Left renal cortex interstitium (tissue), 4 donors: ENCODE data around the gene TMSB4X. TPM values are rescaled to one million over a fixed set of nuclear protein-coding genes. Genes with fewer than 3 reads are reported as not detected.
"Not testable (repeated sequence)": the region's sequence is repeated elsewhere in the genome, so short reads cannot be mapped to it uniquely, and the experiment has no call there.

Experiments used
- DNase-seq, 4 donors: peaks; one replicate each; pipeline ENCODE4 v3.0.0-alpha.2; 2013; ENCODE audit warnings: low read depth in 4 of 4, low spot score in 2 of 4, missing footprints in 1 of 4
- polyA plus RNA-seq, 4 donors: library from polyadenylated mRNA; unstranded; fragments of 120-200 nt; gene quantifications; one replicate each; pipeline ENCODE4 v1.2.1, GENCODE V29; 2013; ENCODE audit not compliant: insufficient read length in 4 of 4

Gene TMSB4X
- polyA plus RNA-seq, 4 donors = 2,558 to 3,753 (median 3,159) TPM

DNA sequence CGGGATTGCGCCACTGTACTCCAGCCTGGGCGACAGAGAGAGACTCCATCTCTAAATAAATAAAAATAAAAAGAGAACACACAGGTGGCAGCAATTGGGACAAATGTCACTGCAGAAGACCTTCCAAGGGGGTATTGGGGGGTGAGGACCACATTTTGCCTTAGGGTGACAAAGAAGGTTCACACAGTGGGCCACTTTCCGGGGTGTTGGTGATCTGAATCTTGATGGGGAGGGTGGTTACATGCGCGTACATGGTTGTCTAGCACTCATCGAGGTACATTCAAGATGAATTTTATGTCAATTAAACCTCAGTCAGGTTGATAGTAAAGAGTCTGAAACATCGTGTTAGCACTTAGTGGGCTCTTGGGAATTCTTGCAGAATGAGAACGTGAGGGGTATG, 20.5 kb upstream of the TMSB4X start:
- no peak for DNase-seq

DNA sequence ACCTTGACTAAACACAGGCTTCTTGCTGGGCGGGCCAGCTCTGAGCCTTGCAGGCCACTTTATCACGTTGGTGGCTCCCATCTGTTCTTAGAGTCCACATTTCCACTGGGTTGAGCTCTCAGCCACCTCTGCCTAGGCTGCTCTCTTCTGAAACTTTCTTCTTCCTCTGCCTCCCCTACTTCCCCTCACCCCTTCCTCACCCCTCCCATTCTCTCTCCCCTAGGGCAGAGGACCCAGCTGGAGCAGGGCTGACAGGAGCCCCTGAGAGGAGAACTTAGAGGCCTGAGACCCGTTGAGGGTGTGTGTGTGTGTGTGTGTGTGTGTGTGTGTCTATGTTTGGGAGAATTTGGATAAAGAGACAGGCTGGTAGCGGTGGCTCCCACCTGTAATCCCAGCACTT, 19.9 kb upstream of the TMSB4X start:
- no peak for DNase-seq

DNA sequence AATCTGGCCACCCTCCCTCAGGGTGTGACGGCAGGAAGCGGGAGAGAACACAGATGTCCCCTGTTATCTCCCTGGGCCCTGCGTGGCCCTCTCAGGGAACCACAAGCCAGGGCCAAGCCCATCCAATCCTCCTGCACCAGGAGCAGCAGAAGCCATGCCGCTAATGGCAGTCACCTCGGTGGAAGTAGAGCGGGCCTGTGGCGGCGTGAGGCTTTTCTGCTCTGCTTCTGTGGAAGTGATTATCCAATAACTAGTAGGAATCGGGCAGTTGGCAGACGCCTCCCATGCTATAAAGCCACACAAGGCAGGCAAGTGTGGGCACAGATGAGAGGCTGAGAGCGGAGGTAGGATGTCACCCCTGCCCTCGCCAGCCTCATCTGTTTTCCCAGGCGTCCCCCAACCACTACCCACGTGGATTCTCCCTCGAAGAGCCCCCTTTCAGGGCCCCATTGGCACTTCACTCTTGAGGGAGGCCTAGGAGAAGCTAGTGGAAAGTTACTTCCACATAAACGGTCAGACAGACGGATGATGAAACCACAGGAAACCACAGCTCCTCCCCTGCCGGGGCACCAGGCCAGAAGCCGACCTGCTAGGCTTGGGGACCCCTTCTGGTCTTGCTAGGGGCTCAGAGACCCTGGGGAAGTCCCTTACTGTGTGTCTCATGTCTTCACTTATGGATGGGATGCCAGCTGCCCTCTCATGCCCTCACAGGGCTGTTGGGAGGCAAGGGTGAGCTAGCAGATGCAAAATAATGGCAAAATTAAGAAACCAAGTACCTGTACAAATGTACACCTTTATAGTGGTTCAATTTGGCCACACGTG, 18.8 kb upstream of the TMSB4X start:
- no peak for DNase-seq

DNA sequence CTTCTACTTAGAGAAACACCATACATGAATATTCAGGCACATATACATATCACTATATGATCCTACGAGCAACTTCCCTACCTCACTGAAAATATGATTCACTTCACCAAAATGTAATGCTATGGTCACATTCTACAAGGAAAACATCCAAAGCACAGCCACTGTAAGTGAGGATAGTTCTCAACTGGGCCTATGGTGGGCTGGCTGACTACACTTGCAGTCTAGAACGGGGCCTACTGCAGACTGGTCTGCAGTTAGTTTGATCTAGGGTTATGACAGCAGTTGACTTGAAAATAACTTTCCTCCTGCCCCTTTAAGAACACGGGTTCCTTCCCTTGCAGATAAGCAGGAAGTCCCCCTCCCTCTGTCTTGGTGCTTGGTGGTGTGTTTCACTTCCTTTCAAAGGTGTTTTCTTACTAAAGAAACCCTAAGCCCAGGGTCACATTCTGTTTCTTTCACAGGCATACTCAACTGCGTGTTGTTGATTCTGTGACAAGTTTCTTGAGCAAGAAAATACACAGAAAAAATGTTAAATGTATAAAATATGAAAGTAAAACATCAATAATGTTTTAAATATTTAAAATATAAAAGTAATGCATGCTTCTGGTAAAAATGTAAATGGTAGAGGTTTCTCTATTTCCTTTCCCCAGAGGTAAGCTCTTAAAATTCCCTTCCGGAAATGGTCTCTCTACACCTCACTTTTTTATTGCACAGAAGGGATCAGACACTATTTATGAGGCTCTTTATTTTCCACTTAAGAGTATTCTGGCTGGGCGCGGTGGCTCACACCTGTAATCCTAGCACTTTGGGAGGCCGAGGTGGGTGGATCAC, 18.0 kb upstream of the TMSB4X start:
- no peak for DNase-seq

DNA sequence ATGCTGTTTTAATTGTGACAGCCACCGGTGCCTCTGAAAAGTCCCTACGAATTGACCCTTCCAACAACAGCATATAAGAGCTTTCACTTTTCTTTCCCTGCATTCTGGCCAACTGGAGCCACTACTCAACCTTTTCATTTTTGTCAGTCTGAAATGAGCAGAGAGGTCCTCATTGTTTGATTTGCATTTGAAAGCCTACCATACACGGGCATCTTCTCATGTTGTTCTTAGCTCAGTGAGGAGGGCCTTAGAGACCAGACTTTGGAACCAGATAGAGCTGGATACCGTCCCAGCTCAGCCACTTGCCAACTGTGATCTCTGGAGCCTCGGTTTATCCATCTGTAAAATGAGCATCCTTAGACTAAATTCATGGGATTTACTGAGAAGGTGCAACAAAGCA, 16.9 kb upstream of the TMSB4X start:
- no peak for DNase-seq

DNA sequence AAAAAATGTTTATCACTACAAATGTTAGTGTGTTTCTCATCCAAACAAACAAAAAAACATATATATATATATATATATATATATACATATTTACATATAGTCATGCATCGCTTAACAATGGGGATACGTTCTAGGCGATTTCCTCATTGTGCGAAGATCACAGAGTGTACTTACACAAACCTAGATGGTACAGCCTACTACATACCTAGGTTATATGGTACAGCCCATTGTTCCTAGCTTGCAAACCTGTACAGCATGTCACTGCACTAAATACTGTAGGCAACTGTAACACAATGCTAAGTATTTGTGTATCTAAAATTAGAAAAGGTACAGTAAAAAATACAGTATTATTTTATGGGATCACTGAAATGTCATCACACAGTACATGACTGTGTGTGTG, 16.4 kb upstream of the TMSB4X start:
- no peak for DNase-seq

GRCh38 chrX:12961196-12961718, 13.7 kb upstream of the TMSB4X start:
- DNase-seq = no peak

- DNase-seq = no peak
These were observed 12.8 kb upstream of the TMSB4X start for GRCh38 chrX:12962041-12962504.

DNA sequence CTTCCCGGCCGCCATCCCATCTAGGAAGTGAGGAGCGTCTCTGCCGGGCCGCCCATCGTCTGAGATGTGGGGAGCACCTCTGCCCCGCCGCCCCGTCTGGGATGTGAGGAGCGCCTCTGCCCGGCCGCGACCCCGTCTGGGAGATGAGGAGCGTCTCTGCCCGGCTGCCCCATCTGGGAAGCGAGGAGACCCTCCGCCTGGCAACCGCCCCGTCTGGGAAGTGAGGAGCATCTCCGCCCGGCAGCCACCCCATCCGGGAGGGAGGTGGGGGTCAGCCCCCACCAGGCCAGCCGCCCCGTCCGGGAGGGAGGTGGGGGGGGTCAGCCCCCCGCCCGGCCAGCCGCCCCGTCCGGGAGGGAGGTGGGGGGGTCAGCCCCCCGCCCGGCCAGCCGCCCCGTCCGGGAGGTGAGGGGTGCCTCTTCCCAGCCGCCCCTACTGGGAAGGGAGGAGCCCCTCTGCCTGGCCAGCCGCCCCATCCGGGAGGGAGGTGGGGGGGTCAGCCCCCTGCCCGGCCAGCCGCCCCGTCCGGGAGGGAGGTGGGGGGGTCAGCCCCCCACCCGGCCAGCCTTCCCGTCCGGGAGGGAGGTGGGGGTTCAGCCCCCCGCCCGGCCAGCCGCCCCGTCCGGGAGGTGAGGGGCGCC, 11.6 kb upstream of the TMSB4X start:
- not testable (repeated sequence) for DNase-seq

GRCh38 chrX:12965131-12965940, 9.6 kb upstream of the TMSB4X start:
- no peak for DNase-seq

DNA sequence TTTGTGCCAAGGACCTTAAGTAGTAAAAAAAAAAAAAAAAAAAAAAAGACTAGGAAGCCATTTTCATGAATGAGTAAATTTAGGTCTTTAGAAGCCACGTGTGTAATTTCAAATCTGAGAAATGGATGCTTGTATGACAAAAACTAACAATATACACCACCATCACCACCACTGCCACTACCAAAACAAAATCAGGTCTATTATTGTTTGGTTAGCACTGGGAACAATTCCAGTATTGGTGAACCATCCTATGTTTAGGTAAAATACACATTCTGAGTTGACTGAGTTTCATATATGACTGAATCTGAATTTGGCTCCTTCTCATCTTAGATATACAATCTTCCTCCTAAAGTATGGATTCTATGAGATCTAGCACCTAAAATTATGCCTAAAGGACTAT, 8.8 kb upstream of the TMSB4X start:
- no peak for DNase-seq

- no peak for DNase-seq
These were observed 7.0 kb upstream of the TMSB4X start for GRCh38 chrX:12967711-12968465.

DNA sequence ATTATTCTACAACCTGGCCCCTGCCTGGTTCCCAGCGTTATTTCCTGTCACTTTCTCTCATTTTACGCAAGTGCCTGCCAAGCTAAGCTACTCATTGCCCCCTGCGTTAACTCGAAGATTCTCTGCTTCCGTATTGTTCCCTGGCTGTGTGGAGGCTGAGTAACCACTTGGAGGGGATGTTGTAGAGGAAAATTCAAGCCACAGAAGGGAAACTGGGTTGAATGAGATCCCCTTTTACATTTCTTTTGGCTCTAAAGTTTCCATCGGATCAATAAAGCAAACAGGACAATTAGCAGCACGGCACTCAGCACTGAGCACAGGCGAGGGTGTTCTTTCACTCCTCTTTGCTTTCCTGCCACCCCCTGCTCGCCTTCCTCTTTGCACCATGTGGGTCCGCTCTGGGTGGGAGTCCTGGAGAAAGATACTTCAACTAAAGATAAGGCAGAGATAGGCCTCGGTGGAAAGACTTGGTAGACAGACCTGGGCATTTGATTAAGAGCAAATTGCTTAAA, 4.2 kb upstream of the TMSB4X start:
- DNase-seq = no peak

DNA sequence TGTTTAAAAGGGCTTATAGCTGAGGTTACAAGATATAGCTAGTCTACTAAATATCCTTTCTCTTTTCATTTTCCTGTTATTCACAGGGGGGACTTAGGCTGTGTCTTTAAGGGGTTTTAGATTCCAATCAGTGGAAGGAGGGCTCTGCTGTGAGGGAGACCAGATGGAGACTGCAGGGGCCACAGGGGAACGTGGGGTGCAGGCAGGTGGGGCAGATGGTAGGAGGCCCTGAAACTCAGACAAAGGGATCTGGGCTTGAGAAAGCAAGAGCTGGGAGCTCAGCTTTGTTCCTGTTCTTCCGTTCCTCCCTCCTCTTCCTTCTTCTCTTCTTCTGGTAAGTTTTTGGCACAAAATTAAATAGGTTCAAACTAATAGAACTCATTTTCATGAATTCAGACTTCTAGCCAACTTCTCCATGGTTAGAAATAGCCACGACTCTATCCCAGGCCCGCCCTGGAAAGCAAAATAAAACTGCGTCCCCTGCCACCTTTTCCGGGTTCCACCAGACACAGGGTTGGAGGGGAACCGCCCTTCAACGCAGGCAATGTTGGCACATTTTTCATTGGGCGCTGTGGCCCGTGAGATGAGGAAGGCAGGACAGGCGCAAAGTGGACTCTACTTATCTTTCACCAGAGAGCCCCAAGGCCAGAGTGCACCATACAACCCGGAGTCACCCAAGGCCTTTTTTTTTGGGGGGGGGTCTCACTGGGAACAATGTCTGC, 3.5 kb upstream of the TMSB4X start:
- DNase-seq = no peak

DNA sequence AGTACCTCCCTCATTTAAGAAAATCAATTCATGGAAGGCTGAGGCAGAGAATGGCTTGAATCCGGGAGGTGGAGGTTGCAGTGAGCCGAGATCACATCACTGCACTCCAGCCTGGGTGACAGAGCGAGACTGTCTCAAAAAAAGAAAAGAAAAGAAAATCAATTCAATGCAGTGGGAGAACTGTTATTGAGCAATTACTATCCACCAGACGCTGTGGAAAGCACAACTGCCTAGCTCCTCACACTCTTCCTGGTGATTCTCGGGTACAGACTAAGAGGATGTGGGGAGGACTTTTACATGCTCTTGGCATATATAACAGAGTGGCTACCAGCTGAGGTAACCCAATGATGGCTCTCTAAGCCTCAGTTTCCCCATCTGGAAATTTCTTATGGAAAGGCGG, 2.7 kb upstream of the TMSB4X start:
- no peak for DNase-seq

DNA sequence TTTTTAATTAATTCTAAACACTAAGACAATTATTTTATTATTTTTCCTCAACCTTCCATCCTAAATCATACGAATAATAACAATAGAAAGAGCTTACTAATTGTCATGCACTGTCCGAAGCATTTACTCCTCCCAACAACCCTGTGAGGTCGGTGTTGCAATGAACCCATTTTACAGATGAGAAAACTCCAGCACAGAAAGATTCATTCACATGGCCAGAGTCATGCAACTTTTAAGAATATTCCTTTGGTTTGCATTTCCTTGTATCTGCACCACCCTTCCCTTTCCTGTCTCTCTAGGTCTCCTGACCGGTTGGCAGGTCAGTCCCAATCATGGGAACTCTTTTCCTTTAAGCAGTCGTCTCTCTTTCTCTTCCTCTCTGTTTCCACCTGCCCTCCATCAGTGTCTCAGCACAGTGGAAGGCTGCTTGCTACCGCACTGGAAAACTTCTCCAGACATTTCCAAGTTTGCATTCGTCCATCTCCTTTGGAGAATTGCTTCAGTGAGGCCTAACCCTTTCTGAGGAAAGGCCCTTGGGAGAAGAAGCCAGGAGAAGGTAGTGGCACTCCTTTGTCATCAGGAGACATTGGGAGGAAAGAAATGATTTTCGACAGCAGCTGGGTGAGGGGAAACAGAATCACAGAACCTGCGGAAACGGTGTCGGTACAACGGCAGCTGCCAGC, 1.9 kb upstream of the TMSB4X start:
- DNase-seq = no peak

DNA sequence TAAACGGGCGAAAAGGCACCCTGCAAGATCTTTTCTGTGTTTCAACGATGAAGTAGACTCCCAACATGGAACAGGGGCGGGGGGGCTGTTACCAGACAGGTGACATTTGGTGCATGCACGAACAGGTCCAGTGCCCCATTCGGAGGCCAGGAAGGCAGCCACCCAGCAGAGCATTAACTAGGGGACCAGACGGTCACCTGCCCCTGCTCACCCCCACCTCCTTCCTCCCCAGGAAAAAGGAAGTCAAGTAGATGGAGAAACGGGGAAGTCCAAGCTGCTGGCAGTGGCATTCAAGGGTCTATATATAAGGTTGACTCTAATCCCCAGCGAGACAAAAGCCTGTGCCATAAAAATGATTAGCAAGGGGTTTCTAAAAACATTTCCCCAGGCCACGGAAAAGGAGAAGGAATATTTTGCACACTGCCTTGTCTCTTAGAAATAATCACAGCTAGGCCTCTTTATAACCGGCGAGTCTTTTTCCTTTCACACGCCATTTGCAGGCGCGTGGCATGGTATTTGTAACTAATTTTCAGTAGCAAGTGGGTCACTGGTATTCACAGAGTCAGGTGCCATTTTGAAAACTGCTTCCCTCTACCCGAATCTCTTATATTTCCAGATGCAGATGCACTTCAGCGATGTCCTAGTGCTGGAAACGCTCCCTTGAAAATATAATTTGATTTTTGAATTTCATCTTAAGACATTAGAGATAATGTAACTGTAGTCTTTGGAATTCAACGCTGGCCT, 1.2 kb upstream of the TMSB4X start:
- no peak for DNase-seq
